GM21619 (cell line): ENCODE data around the gene ZNF383.
"Not testable (repeated sequence)": the region's sequence is repeated elsewhere in the genome, so short reads cannot be mapped to it uniquely, and the experiment has no call there.

Experiments
- ATAC-seq: cut with Tn5 transposase; IDR thresholded peaks from one replicate; pipeline ENCODE4 v1.9.1; 2021; ENCODE audit not compliant: unreplicated experiment

The ZNF383 gene

DNA sequence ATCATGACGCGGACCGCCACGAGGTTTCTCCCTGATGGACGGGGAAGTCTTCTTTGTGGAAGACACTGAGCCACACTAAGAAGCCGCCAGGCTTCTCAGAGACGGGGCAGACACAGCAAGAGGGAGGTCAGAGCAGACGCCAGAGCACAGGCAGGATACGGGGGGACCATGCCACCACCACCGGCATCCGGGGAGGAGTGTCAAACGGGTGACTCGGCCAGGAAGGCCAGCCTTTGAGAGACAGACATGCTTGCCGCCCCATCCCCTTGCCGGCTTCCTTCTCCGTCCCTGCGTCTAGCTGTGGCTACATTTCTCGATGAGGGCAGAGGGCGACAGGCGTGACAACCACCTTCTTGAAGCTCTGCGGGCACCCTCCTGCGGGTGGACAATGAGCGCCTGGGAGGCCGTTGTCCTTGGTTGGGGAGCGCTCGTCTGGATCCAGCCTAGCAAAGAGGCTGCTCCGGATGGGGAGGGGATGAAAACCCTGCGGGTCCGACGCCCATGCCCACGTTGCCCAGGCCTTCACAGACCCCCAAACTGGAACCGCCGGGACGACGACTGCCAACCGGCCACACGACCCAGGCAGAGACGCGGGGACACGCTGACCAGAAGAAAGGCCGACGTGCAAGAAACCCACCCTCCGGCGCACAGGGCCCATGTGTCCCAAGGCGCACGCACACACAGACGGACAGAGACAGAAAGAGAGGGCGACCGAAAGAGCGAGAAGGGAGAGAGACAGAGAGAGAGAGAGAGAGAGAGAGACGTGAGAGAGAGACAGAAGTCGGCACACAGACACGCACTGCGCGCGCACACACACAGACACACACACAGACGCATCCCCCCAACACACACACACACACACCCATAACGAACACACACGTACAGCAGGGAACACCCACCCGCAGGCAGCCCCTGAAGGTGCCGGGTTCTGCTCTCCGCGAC is 75.3 kb downstream of the ZNF383 start:
- ATAC-seq, result not testable (repeated sequence)

DNA sequence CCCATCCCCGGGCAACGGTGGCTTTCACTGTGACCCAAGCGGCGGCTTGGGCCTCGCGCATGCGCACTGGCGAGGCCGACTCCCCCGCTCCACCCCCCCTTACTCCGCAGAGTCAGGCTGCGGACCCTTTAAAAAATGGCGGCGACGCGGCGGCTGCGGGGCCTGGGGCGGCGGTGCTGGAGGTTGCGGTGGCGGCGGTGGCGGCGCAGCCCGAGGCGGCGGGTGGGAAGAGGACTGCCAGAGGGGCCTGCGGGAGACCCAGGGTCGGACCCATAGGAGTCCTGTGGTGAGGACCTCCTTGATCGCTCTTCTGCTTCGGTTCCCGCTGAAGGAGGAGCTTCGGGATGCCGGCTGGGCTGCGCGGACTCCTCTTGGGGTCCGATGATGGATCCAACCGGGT is 76.2 kb downstream of the ZNF383 start:
- ATAC-seq, result not testable (repeated sequence)
